ENCODE data around the gene EFCAB11.

DNA sequence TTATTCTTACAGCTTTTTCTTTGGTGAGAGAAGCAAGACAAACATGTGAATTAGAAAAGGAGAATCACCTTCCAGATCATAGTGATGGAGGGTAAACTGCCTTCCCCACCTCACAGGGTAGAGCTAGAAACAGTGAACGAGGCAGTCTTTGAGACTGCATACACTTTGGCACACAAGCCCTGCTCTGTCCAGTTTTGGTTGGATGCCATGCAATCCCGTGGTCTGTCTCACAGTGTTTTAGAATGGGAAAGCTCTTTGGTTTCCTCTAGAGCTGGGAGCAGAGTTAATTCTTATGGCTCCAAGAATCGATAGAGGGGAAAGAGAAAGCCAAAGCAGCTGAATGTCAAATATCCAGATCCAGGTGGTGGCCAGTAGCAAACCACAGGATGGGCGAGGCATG, 23.1 kb upstream of the EFCAB11 start:
- TF ChIP-seq, protein P1, sequence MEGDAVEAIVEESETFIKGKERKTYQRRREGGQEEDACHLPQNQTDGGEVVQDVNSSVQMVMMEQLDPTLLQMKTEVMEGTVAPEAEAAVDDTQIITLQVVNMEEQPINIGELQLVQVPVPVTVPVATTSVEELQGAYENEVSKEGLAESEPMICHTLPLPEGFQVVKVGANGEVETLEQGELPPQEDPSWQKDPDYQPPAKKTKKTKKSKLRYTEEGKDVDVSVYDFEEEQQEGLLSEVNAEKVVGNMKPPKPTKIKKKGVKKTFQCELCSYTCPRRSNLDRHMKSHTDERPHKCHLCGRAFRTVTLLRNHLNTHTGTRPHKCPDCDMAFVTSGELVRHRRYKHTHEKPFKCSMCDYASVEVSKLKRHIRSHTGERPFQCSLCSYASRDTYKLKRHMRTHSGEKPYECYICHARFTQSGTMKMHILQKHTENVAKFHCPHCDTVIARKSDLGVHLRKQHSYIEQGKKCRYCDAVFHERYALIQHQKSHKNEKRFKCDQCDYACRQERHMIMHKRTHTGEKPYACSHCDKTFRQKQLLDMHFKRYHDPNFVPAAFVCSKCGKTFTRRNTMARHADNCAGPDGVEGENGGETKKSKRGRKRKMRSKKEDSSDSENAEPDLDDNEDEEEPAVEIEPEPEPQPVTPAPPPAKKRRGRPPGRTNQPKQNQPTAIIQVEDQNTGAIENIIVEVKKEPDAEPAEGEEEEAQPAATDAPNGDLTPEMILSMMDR (IDR thresholded peaks at IDR 0.05), result no peak
- no peak for TF ChIP-seq POLR2A (IDR thresholded peaks at IDR 0.05)
